H9 (cell line): ENCODE measurements around the gene OAF. TPM values are rescaled to one million over a fixed set of nuclear protein-coding genes. Genes with fewer than 3 reads are reported as not detected.

Experiments
- DNase-seq: peaks from one replicate; pipeline ENCODE4 v3.0.0-alpha.2; 2017
- H2AFZ ChIP-seq: one replicate; pipeline ENCODE4 v1.6.1; 2013; ENCODE audit warnings: mild to moderate bottlenecking, low read length, control low read depth, moderate library complexity
- H2AK5ac ChIP-seq: 2 replicates; pipeline ENCODE4 v1.6.1; 2013; ENCODE audit warnings: low read length, control low read depth, mixed read lengths; ENCODE audit not compliant: insufficient read length
- H2BK120ac ChIP-seq: one replicate; pipeline ENCODE4 v1.6.1; 2013; ENCODE audit warnings: low read depth, mild to moderate bottlenecking, low read length, control low read depth, inconsistent platforms; ENCODE audit not compliant: poor library complexity, severe bottlenecking
- H2BK12ac ChIP-seq: 2 replicates; pipeline ENCODE4 v1.6.1; 2013; ENCODE audit warnings: low read length, control low read depth, mixed read lengths, low read depth; ENCODE audit not compliant: insufficient read length
- H2BK15ac ChIP-seq: 2 replicates; pipeline ENCODE4 v1.6.1; 2013; ENCODE audit warnings: low read depth, low read length, control low read depth
- H2BK20ac ChIP-seq: one replicate; pipeline ENCODE4 v1.6.1; 2013; ENCODE audit warnings: low read depth, mild to moderate bottlenecking, low read length, control low read depth, inconsistent platforms; ENCODE audit not compliant: poor library complexity, severe bottlenecking
- H2BK5ac ChIP-seq: 2 replicates; pipeline ENCODE4 v1.6.1; 2013; ENCODE audit warnings: low read length, control low read depth, mixed read lengths; ENCODE audit not compliant: insufficient read length
- H3K14ac ChIP-seq: 2 replicates; pipeline ENCODE4 v1.6.1; 2013; ENCODE audit warnings: low read length, control low read depth; ENCODE audit not compliant: insufficient read depth
- H3K18ac ChIP-seq: 2 replicates; pipeline ENCODE4 v1.6.1; 2013; ENCODE audit warnings: low read depth, mild to moderate bottlenecking, mixed read lengths, low read length, control low read depth; ENCODE audit not compliant: insufficient read length
- H3K23ac ChIP-seq: 2 replicates; pipeline ENCODE4 v1.6.1; 2013; ENCODE audit warnings: low read length, control low read depth, mixed read lengths, low read depth; ENCODE audit not compliant: insufficient read length
- H3K23me2 ChIP-seq: 2 replicates; pipeline ENCODE4 v1.6.1; 2013; ENCODE audit warnings: low read depth, mild to moderate bottlenecking, mixed read lengths, low read length, control low read depth; ENCODE audit not compliant: insufficient read length, poor library complexity, severe bottlenecking
- H3K27ac ChIP-seq: 2 replicates; pipeline ENCODE4 v1.5.1; 2013; ENCODE audit warnings: low read length, control low read depth, mixed read lengths, low read depth; ENCODE audit not compliant: insufficient read length
- H3K27me3 ChIP-seq: 2 replicates; pipeline ENCODE4 v1.6.1; 2013; ENCODE audit warnings: low read length, control low read depth, inconsistent platforms; ENCODE audit not compliant: insufficient read depth
- H3K4ac ChIP-seq: 2 replicates; pipeline ENCODE4 v1.6.1; 2013; ENCODE audit warnings: low read depth, mild to moderate bottlenecking, control low read depth, inconsistent platforms, low read length, moderate library complexity
- H3K4me1 ChIP-seq: 2 replicates; pipeline ENCODE4 v1.6.1; 2013; ENCODE audit warnings: low read length, control low read depth, inconsistent platforms; ENCODE audit not compliant: insufficient read depth
- H3K4me2 ChIP-seq: 2 replicates; pipeline ENCODE4 v1.6.1; 2013; ENCODE audit warnings: low read length, control low read depth, mixed read lengths; ENCODE audit not compliant: insufficient read length, insufficient read depth
- H3K56ac ChIP-seq: 2 replicates; pipeline ENCODE4 v1.6.1; 2013; ENCODE audit warnings: low read depth, mild to moderate bottlenecking, mixed read lengths, low read length, control low read depth; ENCODE audit not compliant: insufficient read length
- H3K79me1 ChIP-seq: 2 replicates; pipeline ENCODE4 v1.6.1; 2013; ENCODE audit warnings: low read depth, mild to moderate bottlenecking, moderate library complexity, low read length, control low read depth, inconsistent platforms; ENCODE audit not compliant: insufficient read depth, poor library complexity, severe bottlenecking
- H3K79me2 ChIP-seq: 2 replicates; pipeline ENCODE4 v1.6.1; 2013; ENCODE audit warnings: low read length, control low read depth, inconsistent platforms; ENCODE audit not compliant: insufficient read depth
- H3K9ac ChIP-seq: 2 replicates; pipeline ENCODE4 v1.6.1; 2013; ENCODE audit warnings: low read length, control low read depth, mixed read lengths; ENCODE audit not compliant: insufficient read length; ENCODE audit errors: extremely low read depth
- H3K9me3 ChIP-seq: one replicate; pipeline ENCODE4 v1.6.1; 2013; ENCODE audit warnings: low read depth, low read length, inconsistent platforms; ENCODE audit not compliant: control insufficient read depth
- H3T11ph ChIP-seq: one replicate; pipeline ENCODE4 v1.6.1; 2013; ENCODE audit warnings: mild to moderate bottlenecking, low read length, control low read depth, inconsistent platforms
- H4K20me1 ChIP-seq: one replicate; pipeline ENCODE4 v1.6.1; 2013; ENCODE audit not compliant: control insufficient read depth, insufficient read length, insufficient read depth
- H4K5ac ChIP-seq: 2 replicates; pipeline ENCODE4 v1.6.1; 2013; ENCODE audit warnings: low read depth, mild to moderate bottlenecking, mixed read lengths, low read length, control low read depth; ENCODE audit not compliant: insufficient read length
- H4K8ac ChIP-seq: replicated peaks from 2 replicates; pipeline ENCODE4 v1.6.1; 2013; ENCODE audit warnings: low read length, control low read depth, mixed read lengths, low read depth; ENCODE audit not compliant: insufficient read length
- H4K91ac ChIP-seq: 2 replicates; pipeline ENCODE4 v1.6.1; 2013; ENCODE audit warnings: low read depth, mild to moderate bottlenecking, moderate library complexity, mixed read lengths, low read length, control low read depth; ENCODE audit not compliant: insufficient read length
- H3K27ac Mint-ChIP-seq, 3 experiments: 2 replicates in 2 of 3; 3 replicates in 1 of 3; pipeline ENCODE4 v1.8.0; 2020 to 2021; ENCODE audit warnings: mixed read lengths in 3 of 3, mild to moderate bottlenecking in 1 of 3, moderate library complexity in 1 of 3
- H3K27me3 Mint-ChIP-seq: 2 replicates; pipeline ENCODE4 v1.8.0; 2021; ENCODE audit warnings: low read depth, mild to moderate bottlenecking, moderate library complexity, mixed read lengths
- H3K36me3 Mint-ChIP-seq, 3 experiments: 2 replicates in 2 of 3; 3 replicates in 1 of 3; pipeline ENCODE4 v1.8.0; 2020 to 2021; ENCODE audit warnings: low read depth in 3 of 3, mixed read lengths in 3 of 3; ENCODE audit not compliant: insufficient read depth in 1 of 3
- H3K4me1 Mint-ChIP-seq, 2 experiments: 2 replicates each; pipeline ENCODE4 v1.8.0; 2020; ENCODE audit warnings: mixed read lengths in 2 of 2
- H3K4me3 Mint-ChIP-seq, 2 experiments: 2 replicates in 1 of 2; 3 replicates in 1 of 2; pipeline ENCODE4 v1.8.0; 2020 to 2021; ENCODE audit warnings: mild to moderate bottlenecking in 2 of 2, mixed read lengths in 2 of 2, moderate library complexity in 1 of 2
- H3K9me3 Mint-ChIP-seq, 2 experiments: 2 replicates in 1 of 2; 3 replicates in 1 of 2; pipeline ENCODE4 v1.8.0; 2020; ENCODE audit warnings: mild to moderate bottlenecking in 2 of 2, mixed read lengths in 2 of 2, moderate library complexity in 1 of 2
- WGBS: extraction: QIAGEN DNeasy Blood & Tissue Kit; methylation state at CpG from one replicate; pipeline ENCODE4 v1.1.7; 2013; ENCODE audit warnings: missing lambda C conversion rate, low lambda C conversion rate, mixed read lengths; ENCODE audit not compliant: insufficient read length; ENCODE audit errors: extremely low coverage; 5-methylcytosine and 5-hydroxymethylcytosine counted together
- total RNA-seq: library from RNA; stranded (reverse); gene quantifications from 2 replicates; pipeline ENCODE4 v1.2.1, GENCODE V29; 2021
- TF ChIP-seq, protein P1 (sequence below): fragments of 200-600 bp; sonication (generic); conservative IDR thresholded peaks from 3 replicates; pipeline ENCODE4 v1.8.0; 2021; ENCODE audit warnings: antibody characterized with exemption, mild to moderate bottlenecking

Gene OAF
- total RNA-seq, 1 experiment from 2014 or later = 1.1 TPM

DNA sequence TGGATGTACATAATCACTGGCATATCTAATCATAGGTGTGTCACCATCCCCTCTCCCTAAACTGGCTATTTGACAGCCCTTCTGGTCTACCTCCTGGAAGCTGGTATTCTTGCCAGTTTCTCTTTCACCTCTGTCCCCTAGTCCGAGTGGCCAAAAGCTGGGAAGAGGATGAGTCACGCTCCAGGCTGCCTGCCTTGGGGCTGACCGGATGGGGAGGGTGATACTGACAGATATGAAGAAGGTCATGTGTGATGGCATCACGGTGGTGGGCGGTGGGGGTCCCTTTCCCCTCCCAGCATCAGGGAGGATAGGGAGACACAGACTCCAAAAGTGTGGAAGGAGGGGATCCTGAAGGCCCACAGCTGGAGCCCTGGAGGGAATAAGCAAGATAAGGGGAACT is 4.8 kb downstream of the OAF start:
- Histone ChIP-seq H4K5ac (no peak overlapping the region), H3K56ac (no peak overlapping the region), H3K9me3 (no peaks in the 10 kb centered on the region), H2BK120ac (no peak overlapping the region), H3K9ac (no peak overlapping the region), H3K14ac (no peak overlapping the region), H3K27ac (no peak overlapping the region), H3T11ph (no peak overlapping the region), H4K20me1 (no peaks in the 10 kb centered on the region), H3K23me2 (peaks cover 6% of the 10 kb centered on the region), H2BK15ac (no peak overlapping the region), H4K91ac (no peak overlapping the region), H2AFZ (no peak overlapping the region), H3K4ac (no peak overlapping the region), H3K23ac (no peak overlapping the region), H3K4me1 (no peaks in the 10 kb centered on the region), H3K27me3 (peaks cover 51% of the 10 kb centered on the region), H3K18ac (no peak overlapping the region), H3K4me2 (no peak overlapping the region), H2BK12ac (no peak overlapping the region), H2BK5ac (no peak overlapping the region), H3K79me2 (no peaks in the 10 kb centered on the region), H2AK5ac (no peak overlapping the region), H2BK20ac (no peak overlapping the region), H3K79me1 (no peaks in the 10 kb centered on the region), H4K8ac (no peak overlapping the region)
- no peak overlapping the region for H3K27ac Mint-ChIP-seq
- TF ChIP-seq, protein P1, sequence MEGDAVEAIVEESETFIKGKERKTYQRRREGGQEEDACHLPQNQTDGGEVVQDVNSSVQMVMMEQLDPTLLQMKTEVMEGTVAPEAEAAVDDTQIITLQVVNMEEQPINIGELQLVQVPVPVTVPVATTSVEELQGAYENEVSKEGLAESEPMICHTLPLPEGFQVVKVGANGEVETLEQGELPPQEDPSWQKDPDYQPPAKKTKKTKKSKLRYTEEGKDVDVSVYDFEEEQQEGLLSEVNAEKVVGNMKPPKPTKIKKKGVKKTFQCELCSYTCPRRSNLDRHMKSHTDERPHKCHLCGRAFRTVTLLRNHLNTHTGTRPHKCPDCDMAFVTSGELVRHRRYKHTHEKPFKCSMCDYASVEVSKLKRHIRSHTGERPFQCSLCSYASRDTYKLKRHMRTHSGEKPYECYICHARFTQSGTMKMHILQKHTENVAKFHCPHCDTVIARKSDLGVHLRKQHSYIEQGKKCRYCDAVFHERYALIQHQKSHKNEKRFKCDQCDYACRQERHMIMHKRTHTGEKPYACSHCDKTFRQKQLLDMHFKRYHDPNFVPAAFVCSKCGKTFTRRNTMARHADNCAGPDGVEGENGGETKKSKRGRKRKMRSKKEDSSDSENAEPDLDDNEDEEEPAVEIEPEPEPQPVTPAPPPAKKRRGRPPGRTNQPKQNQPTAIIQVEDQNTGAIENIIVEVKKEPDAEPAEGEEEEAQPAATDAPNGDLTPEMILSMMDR = no peak
- no peaks in the 10 kb centered on the region for H3K36me3 Mint-ChIP-seq
- WGBS = no CpG with 5 or more reads among the region's 5 CpGs
- peaks cover 31 to 46% of the 10 kb centered on the region in 2 experiments for H3K4me1 Mint-ChIP-seq
- DNase-seq = no peak
- H3K27me3 Mint-ChIP-seq = peaks cover 95% of the 10 kb centered on the region
- H3K4me3 Mint-ChIP-seq = no peak overlapping the region; a peak in 1 of 5 replicates
- no peaks in the 10 kb centered on the region for H3K9me3 Mint-ChIP-seq
